ENCODE results near the gene HOXB8.

Gene HOXB8

DNA sequence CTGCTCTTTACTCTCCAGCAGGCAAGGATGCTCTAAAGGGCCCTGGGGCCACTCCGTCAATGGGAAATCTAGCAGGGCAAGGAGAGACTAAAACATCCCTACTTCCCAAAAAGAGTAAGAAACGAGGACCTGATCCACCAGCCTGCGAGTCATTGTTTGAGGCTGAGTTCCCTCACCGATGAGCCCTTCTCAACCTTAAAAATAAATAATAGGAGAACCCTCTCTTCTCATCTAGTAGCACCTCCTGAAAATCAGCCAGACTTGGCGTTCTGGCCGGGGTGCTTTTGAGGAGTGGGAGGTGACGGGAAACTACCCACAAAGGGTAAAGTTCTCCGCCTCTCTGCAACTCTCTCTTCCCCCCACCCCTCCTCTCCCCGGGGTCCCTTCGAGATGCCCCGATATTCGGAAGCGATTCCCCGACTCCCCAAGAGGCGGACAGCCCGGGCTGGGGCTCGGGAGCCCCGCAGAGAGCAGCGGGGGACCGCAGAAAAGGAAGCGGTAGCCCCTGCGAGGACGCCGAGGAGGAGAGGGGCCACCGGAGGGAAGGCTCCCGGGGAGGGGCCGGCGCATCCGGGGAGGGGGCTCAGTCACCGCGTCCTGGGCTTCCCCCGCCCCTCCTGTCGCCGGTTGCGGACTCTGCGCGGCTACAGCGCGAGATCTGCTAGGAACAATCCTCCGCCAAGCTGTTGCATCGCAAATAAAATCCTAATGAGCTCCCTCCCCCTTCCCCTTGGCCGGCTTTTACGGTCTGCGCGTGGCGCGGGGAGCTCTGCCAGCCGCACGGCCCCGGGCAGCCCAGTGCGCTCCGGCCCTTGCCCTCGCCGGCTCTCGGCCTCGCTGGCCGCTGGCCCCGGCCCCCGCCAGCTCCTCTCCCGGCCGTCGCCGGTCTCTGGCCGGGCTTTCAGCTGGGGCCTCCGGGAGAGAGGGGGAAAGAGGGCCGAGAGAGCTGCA, 9.7 kb upstream of the HOXB8 start:
- DNase-seq (ENCODE audit: low read depth in 2 of 2) = no peak

DNA sequence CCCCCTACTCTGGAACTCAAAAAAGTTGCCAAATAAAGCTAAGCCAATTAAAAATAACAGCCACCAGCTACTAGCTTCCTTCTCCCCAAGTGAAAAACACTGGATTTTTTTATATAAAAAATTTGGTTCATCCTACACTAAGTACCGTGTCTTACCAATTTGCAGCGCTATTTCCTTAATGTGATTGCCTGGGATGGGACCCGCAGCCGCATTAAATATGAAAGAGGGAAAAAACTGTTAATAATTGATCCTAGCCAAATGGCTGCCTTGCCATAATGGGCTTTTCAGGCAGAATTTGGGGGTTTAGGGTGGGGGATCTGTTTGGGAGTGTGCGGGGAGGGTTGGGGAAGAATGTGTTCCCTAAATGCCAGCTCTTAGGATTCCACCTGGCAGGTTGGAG, 9.0 kb upstream of the HOXB8 start:
- no peak for DNase-seq (ENCODE audit: low read depth in 2 of 2)

DNA sequence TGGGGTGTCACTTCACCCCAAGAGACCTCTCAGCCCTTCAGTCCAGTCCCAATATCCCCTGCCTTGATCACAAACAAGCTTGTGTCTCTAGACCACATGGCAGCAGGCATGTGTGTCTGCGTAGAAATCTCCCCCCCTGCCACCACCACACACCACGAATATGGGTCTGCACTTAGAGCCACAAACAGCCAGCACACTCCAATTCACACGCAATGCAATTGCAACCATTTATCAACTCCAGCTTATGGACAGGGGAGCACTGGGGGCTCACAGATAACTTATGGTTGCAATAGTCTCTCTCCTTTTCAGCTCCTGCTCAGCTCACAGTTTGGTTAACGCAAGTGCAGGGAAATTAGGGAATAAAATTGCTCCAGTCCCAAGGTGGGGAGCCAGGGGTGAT, 8.5 kb upstream of the HOXB8 start:
- no peak for DNase-seq (ENCODE audit: low read depth in 2 of 2)

DNA sequence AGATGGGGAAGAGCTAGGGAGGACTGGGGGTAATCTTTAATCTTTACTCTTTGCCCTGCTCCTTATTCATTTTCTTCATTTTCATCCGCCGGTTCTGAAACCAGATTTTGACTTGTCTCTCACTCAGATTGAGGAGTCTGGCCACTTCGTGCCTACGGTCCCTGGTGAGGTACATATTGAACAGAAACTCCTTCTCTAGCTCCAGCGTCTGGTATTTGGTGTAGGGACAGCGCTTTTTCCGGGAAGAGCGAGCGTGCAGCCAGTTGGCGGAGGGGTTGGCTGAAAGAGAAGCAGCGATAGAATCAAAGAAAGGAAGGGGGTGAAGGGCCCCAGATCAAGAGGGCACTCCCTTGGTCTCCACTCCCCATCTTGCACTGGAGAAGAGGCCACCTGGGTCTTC, 7.8 kb upstream of the HOXB8 start:
- DNase-seq (ENCODE audit: low read depth in 2 of 2) = no peak

DNA sequence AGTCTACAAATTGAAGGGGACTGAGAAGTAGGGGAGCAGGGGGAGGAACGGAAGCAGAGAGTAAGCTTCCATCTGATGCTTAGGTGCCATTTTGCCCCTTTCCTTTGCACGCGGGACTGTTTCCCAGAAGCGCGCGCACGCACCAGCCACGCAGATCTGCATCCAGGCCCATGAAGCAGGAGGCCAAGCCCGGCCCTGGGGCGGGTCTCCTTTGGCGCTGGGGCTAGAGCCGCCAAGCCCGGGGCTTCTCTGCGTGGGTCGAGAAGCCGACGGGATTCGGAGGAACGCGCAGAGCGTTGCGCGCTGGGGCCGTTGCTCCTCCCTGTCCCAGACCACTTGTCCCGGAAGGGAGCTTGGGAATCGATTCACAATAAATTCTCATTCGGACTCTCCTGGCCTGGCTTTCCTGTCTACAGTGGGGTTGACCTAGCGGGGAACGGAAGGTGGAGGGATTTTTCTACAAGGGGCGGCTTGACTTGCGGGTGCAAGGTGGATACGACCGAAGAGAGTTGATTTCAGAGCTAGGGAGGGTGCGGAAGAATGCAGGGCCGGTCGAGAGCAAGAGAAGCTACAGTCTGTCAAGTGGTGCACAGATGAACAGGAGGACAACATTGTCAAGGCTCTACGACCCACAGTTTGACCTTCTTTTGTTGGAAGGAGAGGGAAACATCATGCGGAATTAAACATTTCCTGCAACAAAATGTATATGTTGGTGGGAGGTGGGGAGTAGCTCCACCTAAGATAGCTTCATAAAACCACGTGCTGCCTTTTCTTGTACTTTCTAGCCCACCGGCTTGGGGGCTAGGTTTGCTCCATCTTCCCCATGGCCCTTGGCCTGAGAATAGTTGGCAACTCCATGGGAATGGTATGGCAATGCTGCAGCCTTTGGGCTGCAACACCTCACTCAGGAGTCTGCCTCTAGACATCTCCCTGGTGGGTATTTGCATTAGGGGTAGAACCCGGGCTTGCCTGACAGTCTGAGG, 6.6 kb upstream of the HOXB8 start:
- no peak for DNase-seq (ENCODE audit: low read depth in 2 of 2)

DNA sequence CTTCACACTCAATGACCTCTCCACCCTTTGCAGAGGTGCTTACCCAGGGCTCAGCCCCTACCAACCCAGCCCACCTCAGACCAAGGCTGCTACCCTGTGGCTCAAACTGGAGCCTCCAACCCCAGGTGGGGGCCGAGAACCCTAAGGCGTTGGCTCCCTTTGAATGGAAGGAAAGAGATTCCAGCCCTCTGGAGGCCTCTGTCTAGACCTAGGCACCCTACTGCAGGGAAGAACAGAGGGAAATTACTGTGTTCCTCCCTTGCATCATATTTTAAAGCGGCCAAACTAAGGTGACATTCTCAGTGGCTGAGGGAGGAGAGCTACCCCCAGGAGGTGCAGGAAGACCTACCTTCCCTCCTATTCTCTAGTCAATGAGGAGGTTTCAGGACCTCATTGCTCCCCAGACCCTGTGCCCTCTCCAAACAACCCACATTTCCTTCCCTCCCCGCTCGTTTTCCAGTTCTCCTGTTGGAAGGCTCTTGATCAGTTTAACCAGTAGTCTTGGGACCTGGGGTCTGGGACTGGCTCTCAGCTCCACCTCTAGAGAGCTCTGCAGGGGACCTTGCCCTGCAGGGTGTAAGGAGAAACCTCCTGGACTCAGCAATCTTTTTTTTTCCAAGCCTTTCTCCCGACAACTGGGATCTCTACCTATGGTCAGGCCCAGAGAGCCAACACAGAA, 5.5 kb upstream of the HOXB8 start:
- no peak for DNase-seq (ENCODE audit: low read depth in 2 of 2)

DNA sequence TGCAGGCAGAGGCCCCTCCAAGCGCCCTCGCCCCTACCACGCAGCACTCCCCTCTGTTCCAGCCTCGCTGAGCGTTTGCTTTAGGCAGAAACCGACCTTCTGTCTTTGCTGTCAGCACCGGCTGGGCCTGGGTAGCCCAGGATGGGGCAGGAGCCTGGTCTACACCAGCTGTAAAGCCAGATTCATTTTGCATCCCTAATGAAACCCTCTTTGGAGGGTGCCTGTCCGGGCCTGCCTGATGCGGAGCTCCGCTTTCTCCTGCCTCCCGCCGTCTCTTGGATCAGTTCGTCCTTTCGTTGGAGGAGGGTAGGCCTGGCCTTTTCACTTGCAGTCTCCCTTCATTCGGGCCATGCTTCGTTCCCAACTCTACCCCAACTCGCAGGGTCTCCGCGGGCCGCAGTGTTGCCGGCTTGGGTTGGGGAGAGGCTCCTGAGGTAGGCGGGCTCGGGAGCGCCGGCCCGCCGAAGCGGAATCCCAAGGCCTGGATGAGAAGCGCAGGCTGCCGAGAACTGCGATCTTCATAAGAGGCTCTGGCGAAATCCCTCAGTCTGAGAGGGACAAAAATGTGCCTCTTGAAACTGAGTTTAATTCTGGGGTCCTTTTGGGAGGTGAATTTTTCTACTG, 4.8 kb upstream of the HOXB8 start:
- no peak for DNase-seq (ENCODE audit: low read depth in 2 of 2)

DNA sequence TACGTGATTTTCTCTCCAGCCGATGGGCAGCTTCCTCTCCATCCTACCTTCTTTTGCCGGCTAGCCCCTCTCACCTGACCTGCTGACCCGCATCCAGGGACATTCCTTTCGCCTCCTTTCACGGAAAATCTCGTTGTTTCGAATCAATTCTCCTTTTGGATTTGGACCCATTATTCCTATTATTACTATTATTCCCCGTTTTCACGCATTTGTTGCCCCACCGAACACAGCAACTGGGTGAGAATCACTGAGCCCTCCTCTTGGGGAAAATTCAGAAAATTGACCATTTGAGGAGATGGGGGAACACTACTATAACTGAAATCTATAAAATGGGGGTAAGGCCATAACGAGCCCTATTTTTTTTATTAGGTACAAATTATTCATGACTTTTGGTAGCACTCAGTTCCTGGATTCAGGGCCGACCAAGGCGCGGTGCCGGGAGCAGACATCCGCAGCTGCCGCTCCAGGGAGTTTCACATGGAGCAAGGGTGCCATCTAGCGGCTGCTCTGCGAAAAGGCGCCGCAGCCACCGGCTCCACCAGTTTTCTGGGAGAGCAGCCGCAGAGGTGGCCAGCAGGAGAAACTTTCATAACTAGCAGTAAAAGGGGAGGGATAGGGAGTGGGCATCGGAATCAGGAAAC, 3.3 kb upstream of the HOXB8 start:
- DNase-seq (ENCODE audit: low read depth in 2 of 2) = peak; percentile 67 to 81

DNA sequence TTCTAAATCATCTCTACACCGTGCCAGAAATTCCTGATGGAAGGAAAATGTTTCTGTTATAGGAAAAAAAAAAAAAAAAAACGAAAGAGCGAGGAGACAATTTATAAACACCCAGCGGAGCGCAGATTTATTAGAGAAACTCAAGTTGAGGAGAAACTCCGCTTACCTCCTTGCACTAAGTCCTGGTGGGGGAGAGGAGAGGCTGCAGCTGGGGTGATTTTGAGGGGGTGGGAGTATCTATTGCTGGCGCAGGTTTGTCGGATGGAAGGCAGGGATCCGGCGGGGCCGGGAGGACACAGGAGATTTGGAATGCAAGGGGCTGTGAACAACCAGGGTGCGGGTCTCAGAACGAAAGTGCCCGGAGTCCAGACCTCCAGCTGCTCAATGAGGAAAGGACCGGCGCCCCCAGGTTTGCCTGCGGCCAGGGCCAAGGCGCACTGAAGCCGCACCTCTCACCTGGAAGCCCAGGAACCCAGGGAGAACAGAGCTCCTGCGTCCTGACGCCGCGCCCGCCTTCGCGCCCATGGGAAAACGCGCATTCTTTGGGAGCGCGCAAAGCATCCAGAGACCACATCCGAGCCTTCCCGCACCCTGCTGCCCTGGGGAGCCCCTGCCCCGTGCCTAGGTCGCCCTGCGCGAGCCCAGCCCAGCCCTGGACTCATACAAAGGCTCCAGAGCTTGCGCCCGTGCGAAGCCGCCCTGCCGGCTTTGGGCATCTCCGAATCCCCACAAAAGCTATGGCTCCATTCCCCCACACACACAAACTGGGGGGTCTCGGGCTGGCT, 2.6 kb upstream of the HOXB8 start:
- DNase-seq (ENCODE audit: low read depth in 2 of 2) = no peak

DNA sequence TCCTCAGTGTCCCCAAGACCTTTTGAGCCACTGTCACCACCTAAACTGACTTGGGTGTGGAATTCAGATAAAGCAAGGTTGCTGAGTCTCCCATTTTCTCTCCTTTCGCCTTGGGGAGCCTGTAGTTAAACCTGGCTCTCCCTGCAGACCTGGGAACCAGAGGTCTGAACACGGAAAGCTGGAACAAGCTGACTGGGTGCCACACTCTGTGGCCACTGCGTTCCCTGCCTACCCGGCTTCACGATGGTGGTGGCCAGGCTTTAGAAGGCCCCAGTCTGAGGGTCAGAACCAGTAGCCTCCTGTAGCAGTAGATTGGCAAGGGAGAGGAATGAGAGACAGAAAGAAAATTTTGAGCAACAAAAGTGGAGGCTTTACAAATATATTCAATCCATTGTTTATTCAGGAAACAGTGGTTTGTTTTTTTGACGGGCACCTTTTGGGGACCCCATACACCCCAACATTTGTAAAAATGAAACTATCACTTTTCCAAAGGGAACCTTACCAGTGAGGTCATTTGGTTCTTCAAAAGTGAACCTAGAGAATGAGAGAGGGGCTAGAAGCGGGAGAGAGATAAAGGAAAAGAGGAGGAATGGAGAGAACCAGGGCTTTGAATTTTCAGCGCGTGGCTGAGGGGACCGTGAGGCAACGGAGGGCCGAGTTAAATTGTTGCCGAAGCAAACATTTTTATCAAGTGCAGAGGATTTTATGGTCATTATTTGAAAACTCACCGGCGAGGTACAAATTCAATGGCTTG, 1.8 kb upstream of the HOXB8 start:
- no peak for DNase-seq (ENCODE audit: low read depth in 2 of 2)

DNA sequence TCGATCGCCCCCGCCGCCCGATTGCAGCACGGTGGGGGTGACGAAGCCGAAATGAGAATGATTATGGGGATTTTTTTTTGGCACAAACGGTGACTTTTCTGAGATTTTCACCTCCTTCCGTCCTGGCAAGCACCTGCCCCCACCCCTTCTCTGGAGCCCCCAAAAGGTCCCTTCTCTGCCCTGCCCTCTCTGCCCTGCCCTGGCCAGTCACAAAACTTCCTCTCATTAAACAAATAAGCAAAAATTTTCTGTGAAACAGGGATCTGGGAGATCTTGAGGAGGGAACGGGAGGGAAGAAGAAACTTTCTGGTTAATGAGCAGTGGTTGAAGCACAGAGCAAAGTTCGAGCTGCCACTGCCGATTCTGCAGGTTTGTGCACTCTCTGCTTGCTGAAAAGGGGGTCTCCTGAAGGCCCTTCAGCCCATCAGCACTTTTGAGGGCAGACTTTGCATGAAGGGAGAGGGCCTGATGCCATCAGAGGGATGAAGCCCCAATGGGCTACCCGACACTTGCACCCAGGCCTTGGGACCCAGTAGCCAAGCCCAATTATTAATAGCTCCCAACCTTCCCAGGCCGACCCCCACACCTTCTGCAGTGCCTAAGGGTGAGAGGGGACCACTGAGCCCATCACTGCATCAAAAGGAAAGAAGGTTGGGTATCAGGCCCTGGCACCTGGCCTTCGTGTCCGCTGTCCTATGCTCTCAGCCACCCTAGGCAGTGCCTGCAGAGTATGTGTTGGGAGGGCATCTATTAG, 1.0 kb upstream of the HOXB8 start:
- DNase-seq (ENCODE audit: low read depth in 2 of 2) = no peak

DNA sequence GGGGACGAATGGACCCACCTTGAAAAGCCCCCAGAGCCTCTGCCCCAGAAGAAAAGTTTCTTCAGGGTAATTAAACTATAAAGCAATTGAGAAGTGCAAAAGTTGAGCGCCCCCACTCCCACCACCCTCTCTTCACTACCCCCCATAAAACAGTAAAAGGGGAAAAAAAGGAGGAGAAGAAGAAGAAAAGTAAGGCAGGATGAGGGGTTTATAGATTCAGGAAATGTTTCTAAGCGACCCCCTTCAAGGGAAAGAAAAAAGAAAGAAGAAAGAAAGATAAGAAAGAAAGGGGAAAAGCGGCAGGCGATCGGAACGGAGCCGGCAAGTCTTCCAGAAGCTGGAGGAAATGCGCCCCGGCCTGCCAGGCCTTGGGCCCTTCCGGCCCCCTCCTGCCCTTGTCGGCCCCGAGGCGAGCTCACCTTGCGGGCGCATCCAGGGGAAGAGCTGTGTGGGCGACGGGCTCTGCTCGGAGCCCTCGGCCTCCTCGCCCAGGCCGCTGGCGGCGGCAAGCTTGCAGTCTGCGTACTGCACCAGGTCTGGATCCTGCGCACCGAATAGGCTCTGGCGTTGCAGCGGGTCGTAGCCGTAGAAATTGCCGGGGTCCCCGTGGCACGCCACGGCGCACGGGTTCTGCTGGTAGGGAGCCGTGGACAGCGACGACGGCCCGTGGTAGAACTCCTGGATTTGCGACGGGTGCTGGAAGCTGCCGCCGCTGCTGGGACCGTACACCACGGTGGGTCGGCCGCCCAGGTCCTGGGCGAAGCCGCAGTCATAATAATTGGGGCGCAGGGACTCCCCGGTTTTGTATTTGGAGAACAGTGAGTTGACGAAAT, 1.0 kb downstream of the HOXB8 start:
- DNase-seq (ENCODE audit: low read depth in 2 of 2) = no peak

DNA sequence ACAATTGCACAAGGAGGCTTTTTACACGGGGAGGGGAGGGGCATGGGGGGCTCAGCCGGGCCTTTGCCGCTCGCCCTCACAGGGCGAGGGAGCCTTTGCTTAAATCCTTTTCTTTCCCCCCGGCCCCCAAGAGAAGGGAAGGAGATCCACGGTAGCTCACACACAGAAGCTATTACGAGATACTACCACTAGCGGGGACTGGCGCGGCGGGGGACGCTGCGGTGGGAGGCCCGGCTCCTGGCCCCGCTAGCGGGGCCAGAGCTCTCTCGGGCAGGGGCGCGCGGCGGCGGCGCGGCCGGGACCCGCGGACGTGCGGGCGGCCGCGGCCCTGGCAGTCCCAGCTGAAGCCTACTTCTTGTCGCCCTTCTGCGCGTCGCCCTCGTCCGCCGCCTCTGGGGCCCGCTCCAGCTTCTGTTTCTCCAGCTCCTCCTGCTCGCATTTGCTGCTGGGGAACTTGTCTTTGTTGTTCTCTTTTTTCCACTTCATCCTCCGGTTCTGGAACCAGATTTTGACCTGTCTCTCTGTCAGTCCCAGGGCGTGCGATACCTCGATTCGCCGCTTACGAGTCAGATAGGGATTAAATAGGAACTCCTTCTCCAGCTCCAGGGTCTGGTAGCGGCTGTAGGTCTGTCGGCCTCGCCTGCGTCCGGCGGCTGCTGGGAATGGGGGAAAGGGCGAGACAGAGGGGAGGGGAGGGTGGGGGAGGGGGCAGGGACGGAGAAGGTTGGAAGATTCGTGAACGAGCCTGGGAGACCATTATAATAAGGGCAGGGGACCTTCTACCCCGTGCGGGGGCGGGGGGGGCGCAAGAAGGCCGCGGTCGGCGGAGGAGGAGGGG, 2.0 kb downstream of the HOXB8 start:
- DNase-seq (ENCODE audit: low read depth in 2 of 2) = no peak

DNA sequence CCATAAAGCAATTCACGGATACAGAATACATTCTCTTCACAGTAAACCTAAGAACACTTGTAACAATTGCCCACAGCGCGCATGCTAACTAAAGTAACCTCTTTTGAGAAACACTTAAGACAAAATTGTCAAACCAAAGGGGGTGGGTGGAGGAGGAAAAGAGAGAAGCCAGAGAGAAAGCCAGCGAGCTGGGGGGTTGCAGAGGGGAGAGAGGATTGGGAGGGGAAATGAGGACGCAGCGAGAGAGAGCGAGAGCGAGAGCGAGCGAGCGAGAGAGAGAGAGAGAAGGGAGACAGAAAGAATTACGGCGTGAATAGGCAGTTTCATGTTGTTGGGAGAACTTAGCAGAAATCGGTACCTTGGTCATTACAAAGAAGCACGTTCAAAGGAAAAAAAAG, 2.6 kb downstream of the HOXB8 start:
- no peak for DNase-seq (ENCODE audit: low read depth in 2 of 2)

DNA sequence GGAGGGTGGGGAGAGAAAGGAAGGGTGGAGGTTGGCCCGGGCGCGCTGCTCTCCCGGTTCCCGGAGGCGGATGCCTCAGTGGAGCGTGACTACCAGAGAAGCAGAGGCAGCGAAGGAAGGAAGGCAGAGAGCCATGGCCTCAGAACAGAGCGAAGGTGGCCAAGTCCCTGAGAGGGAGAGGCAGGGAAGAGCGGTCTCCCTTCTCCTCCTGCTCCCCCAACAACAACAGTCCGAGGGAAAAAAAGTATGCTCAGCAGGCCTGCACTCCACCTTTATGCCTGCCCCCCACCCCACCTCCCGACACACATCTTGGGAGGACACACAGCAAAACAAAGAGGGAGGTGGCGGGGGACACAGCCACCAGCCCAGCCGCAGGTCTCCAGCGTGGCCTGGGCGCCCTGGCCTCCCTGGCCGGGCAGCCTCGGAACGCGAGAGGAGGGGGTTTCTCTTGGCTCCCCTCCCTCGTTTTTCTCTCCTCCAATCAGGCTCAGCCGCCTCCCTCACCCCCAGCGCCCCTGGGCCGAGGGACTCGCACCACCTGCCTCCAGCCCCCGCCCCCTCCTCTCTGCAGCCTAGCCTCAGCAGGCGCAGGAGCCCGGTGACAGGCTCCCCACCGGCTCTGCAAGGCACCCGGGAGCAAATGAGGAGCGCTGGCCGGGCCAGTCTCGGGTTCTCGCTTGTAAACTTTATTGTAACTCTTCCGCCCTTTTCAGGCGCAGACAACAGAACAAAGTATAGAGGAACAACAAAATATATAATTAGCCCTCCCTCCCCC, 3.2 kb downstream of the HOXB8 start:
- DNase-seq (ENCODE audit: low read depth in 2 of 2) = no peak

DNA sequence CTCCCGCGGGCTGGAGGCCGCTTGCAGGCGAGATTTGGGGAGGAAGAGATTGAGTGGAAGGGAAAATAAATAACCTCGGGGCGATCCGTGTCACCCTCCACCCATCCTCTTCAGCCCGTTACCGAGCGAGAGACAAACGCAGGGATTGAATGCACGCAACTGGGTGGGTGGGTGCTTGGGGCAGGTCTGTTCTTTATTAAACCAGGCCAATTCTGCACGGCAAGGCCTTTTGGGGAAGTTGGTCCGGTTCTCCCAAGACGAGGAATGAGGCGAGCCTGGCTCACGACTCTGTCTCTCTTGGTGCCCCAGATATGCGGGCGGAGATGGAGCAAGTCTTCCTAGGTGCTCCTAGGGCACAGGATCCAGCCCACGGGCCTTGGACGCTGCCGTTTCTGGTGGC, 3.9 kb downstream of the HOXB8 start:
- no peak for DNase-seq (ENCODE audit: low read depth in 2 of 2)

Data from stimulated activated CD4-positive, alpha-beta T cell treated with anti-CD3 and anti-CD28 coated beads, Interleukin-12 subunit alpha, Interleukin-12 subunit beta, amount 100 ng/mL, for 24 hours (primary cell).